Superior temporal gyrus (tissue), 1 donor: ENCODE measurements around the gene ARID1A.

Experiments used
- DNase-seq: peaks from one replicate; pipeline ENCODE4 v3.0.0-alpha.2; 2016; ENCODE audit errors: extremely low spot score

ARID1A gene

GRCh38 chr1:26761217-26761616 lies 65.4 kb downstream of the ARID1A start:
- peak; percentile 31 for DNase-seq

GRCh38 chr1:26767714-26768113 lies 71.9 kb downstream of the ARID1A start:
- DNase-seq = no peak

- DNase-seq = no peak
These were observed 72.9 kb downstream of the ARID1A start for GRCh38 chr1:26768755-26769154.

- DNase-seq = no peak
These were observed 75.4 kb downstream of the ARID1A start for GRCh38 chr1:26771285-26771642.

- no peak for DNase-seq
These were observed 76.0 kb downstream of the ARID1A start for GRCh38 chr1:26771643-26772321.

GRCh38 chr1:26772687-26773086 lies 76.9 kb downstream of the ARID1A start:
- no peak for DNase-seq

- DNase-seq = no peak
These were observed 78.6 kb downstream of the ARID1A start for GRCh38 chr1:26774462-26774861.

- DNase-seq = no peak
These were observed 79.9 kb downstream of the ARID1A start for GRCh38 chr1:26775666-26776065.

- DNase-seq = no peak
These were observed 83.4 kb downstream of the ARID1A start for GRCh38 chr1:26779098-26779668.

GRCh38 chr1:26780344-26780957 lies 84.6 kb downstream of the ARID1A start:
- no peak for DNase-seq

- DNase-seq = no peak
These were observed 85.5 kb downstream of the ARID1A start for GRCh38 chr1:26781206-26781825.

- DNase-seq = no peak
These were observed 86.9 kb downstream of the ARID1A start for GRCh38 chr1:26782521-26783212.

- DNase-seq = no peak
These were observed 87.8 kb downstream of the ARID1A start for GRCh38 chr1:26783646-26784022.

- peak; percentile 61 for DNase-seq
These were observed 88.4 kb downstream of the ARID1A start for GRCh38 chr1:26784023-26784871.

- no peak for DNase-seq
These were observed 89.1 kb downstream of the ARID1A start for GRCh38 chr1:26784886-26785285.

- peak; percentile 58 for DNase-seq
These were observed 90.0 kb downstream of the ARID1A start for GRCh38 chr1:26785611-26786436.

- DNase-seq = peak; percentile 69
These were observed 90.9 kb downstream of the ARID1A start for GRCh38 chr1:26786437-26787380.

- DNase-seq = no peak
These were observed 91.5 kb downstream of the ARID1A start for GRCh38 chr1:26787381-26787705.

GRCh38 chr1:26787706-26788514 lies 92.1 kb downstream of the ARID1A start, which contains the start of gene PIGV:
Gene PIGV, plus strand, starts transcription at chr1:26787950. Its CDS starts 2,866 bp downstream, at chr1:26790816.
- peak; percentile 88 for DNase-seq
